NCI-H1930 (cell line): ENCODE data around the gene CATSPER1.
"Not testable (repeated sequence)": the region's sequence is repeated elsewhere in the genome, so short reads cannot be mapped to it uniquely, and the experiment has no call there.

ENCODE experiments used
- DNase-seq, 2 experiments: peaks; one replicate each; lab custom pipeline; 2025; lab: John Stamatoyannopoulos, UW

CATSPER1 gene

DNA sequence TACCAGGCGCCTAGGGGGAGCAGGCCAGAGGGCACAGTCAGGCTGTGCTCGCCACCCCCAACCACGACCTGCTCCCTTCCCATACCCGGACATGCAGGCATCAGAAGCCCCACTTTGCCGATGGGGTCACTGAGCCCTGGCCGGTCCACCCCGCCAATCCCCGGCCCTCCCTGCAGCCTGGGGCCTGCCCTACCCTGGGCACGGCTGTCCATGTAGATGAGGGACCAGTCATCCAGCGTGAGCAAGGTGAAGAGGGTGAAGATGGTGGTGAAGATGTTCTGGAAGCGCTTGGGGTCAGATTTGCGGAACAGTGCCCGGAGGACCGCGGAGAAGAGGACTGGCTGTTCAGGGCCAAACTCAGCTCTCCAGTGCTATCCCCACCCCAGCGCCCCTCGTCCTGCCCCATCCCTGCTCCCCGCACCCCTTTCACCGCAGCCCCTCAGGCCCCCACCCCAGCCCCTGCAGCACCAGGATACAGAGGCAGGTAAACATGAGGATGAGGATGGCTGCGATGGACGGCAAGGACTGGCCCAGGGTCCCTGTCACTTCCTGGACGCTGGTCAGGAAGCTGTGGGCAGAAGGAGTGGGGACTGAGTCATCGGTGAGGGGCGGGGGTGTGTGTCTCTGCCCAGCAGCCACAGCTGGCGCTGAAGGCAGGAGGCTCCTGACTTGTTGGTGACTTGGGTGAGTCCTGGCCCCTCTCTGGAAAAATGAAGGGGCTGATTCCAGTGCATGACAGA, 5.5 kb downstream of the CATSPER1 start:
- DNase-seq: no peak

DNA sequence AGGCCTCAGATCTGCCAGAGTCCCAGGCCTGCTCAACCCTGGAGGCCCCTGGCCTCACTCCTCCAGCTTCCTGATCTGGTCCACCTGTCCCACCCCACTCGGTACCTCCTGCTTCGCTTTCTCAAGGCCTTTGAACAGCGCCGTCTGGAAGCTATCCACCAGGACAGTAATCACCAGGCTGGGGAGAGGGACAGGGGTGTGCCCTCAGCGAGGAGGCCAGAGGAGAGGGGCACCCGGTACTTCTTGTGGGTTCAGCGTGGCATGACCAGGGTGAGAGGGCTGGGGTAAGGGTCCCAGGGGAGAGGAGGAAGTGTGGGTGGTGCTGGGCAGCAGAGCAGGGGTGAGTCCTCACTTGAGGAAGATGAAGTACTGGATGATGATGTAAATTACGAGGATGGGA, 6.1 kb downstream of the CATSPER1 start:
- no peak for DNase-seq

DNA sequence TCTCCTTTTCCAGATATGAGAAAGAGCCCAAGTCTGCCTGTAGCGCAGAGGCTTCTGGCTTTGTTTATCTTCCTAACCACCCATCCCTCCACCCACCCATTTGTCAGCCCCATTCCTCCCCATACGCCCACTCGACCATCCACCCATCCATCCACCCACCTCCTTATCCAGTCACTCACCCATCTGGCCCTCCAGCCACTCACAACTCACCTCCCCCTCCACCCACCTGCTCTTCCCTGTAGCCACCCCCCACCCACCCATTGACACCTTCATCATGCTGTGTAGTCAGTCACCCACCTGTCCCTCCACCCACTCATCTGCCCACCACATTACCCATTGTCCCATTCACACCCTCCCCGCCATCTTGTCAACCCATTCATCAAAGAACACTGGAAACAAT, 9.0 kb downstream of the CATSPER1 start:
- DNase-seq: no peak

DNA sequence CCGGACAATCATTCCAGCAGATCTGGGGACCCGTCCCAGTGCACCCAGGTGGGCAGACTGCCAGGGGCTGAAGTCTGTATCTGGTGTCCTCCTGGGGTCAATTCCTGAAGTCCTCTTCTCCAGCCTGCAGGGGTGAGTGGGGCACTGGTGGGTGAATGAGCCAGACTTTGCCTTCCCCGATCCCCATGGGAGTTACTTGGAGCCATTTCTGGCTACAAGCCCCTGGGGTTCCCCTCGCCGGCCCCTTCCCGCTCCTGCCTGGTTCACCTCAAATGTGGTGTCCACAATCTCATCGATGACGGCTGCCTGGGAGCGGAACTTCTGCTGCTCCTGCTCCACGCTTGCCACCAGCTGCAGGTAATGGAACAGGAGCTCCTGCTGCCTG, 9.5 kb downstream of the CATSPER1 start:
- no peak for DNase-seq

DNA sequence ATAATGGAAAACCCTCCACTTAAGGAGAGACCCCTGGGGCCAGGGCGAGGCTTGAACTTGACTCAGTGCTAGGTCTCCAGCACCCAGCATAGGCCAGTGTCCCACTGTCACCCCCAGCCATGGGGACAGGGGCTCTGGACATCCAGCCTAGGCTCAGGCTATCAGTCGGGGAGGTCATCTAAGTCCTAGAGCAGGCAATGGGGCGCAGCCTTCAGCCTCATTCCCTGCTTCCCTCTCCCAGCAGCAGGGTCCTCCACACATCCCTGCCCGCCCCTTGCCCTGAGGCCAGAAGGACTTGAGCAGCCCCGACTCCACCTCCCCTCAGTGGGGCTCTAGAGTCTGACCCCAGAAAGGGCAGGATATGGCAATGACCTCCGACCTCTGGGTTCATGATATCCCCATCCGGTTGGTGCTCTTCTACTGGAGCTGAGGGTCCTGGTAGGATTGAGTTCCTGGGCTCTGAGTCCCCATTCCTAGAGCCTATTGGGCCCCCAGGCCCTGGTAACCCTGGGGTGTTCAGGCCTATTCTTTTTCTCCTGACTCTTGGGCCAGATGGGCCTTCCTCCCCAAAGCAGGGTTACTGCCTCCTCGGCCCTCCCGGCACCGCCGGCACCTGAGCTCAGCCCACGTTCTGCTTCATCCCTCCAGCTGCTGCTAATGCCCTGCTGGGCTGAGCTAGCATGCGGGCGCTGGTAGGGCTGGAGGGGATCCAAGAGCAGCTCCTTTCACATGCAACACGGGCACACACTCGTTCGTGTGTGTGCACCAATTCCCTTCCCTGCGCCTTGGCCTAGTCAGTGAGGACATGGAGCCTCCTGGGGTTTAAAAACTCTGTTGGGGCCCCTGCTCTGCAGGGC, 10.1 kb downstream of the CATSPER1 start:
- DNase-seq: no peak

DNA sequence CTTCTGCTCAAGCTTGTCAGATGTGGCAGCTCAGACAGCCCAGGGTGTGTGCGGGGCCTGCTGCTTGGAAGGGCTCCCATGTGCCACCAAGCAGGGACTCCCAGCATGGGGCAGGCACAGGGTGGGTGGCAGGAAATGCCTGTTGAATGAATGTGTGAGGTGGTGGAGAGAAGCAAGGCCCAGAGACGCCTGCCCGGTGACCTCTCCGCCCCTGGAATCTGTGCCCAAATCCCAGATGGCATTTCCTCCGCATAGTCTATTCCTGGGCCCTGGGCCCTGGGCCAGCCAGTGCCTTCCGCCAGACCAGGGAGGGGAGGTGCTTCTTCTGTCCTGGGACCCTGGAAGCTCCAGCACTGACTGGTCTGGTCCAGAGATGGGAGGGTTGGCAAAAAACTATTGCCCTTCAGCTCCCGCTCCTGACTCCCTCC, 10.8 kb downstream of the CATSPER1 start:
- DNase-seq: no peak

DNA sequence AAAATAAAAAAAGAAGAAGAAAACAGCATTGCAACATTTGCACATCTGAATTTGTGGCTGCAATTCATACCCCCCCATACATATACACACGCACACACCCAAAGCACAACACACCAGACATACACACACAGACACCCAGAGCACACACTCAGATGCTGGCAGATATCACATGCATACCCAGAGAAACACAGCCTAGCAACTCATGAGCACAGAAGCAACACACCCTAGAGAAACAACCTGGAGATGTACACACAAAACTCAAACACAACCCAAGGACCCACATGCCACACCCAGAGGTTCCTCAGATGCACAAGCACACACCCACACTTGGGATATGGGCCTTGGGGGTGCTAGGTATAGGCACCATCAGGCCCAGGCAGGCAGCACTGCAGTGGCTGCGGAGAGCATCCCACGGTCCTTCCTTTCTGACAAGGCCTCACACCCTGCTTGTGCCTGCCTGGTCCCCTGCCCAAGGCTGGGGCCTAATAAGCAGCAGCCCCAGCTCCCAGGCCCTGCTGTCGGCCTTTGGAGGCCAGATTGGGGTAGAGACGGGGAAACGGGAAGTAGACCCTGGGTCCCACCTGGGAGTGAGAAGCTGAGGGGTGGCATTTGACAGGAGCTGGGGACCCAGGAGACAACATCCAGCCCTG, 11.3 kb downstream of the CATSPER1 start:
- DNase-seq: no peak

DNA sequence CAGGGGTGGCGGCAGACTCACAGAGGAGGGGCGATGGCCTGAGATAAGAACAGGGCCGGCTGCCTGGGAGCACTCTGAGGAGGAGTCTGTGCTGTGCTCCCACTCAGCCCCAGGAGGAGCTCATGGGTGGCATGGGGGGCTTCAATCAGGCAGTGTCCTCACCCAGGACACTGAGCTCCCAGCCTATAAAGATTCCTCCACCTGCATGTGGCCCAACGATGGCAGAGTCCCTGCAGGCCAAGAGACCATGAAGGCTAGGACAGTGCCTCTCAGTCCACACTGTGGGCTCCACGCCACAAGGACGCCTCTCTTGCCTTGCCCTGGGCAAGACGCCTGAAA, 12.5 kb downstream of the CATSPER1 start:
- DNase-seq: no peak

DNA sequence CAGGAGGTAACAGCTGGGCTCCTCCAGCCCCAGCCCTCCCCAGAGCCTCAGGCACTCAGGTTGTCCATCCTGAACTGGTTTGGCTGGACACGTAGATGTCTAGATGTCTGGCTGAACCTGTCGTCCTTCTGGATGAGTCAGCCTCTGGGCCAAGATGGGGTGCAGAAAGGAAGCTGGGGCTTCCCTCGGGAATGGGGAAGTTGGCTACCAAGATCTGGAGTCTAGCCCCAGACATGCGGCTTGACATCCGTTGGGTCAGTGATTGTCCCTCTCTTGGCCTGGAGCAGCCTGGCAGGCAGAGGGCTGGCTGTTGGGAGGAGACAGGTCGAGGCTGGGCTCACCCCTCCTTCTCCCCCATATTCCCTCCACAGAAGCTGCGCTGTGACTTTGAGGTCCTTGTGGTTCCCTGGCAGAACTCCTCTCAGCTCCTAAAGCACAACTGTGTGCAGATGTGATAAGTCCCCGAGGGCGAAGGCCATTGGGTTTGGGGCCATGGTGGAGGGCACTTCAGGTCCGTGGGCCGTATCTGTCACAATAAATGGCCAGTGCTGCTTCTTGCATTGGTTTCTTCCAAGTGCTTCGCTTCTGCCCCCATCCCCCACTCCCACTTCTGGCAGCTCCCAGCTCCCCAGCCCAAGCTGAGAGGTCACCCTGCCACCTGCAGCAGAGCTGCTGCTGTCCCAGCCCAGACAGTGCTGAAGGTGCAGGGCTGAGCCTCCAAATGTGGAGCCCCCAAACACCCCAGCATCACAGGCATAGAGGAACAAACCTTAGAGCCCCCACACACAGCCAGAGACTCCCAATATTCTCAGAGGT, 13.1 kb downstream of the CATSPER1 start:
- DNase-seq: no peak

DNA sequence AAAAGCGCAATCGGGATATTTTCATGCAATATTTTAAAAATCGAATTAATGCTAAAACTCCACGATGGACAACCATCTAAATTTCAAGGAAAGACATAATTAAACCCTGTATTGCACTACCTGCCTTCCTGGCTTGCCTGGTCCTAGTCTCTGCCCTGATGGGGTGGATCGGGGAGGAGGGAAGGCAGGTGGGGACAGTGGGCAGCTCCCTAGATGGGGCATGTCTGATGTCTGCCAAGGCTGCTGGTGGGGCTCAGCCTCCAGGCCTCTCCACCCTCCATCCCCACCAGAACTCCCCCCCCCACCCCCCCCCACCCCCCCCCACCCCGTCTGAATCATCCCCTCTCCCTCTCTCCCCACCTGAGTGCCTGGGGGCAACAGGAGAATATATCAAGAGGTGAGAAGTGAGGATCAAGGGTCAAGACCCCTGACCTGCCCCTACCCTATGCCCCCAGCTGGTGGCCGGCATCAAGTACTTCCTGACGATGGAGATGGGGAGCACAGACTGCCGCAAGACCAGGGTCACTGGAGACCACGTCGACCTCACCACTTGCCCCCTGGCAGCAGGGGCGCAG, 13.8 kb downstream of the CATSPER1 start:
- DNase-seq: no peak

DNA sequence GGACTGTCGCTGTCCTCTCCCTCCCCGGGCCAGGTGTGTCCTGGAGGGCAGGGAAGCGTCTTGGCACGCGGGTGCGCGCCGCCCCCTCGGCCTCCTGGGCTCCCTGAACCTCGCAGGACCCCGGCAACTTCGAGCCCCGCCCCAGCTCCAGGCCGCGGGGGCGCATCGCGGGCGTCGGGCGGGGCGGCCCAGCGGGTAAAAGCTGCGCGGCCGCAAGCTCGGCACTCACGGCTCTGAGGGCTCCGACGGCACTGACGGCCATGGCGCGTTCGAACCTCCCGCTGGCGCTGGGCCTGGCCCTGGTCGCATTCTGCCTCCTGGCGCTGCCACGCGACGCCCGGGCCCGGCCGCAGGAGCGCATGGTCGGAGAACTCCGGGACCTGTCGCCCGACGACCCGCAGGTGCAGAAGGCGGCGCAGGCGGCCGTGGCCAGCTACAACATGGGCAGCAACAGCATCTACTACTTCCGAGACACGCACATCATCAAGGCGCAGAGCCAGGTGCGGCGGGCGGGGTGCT, 14.4 kb downstream of the CATSPER1 start, which contains the start of gene CST6:
Gene CST6 (plus strand): TSS at position 224 of the 519 bp plus-strand sequence. CDS start 37 bp downstream, at position 261.
- no peak for DNase-seq

DNA sequence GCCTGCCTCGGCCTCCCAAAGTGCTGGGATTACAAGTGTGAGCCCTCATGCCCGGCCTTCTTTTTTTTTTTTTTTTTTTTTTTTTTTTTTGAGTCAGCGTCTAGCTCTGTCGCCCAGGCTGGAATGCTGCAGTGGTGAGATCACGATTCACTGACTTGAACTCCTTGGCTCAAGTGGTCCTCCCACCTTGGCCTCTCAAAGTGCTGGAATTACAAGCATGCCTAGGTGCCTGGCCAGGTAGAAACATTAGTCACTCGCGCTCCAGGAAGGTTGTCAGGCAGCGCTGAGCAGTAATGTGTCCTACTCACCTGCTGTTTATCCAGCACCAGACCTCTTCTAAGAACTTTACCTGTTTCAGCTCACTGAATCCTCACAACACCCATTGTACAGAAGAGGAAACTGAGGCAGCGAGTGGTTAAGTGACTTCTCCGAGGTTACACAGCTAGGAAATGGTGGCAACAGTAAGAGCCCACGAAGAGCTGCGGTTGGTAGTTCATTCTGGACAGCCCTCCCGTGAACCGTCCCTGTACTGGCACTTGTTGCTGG, 15.0 kb downstream of the CATSPER1 start:
- no peak for DNase-seq

DNA sequence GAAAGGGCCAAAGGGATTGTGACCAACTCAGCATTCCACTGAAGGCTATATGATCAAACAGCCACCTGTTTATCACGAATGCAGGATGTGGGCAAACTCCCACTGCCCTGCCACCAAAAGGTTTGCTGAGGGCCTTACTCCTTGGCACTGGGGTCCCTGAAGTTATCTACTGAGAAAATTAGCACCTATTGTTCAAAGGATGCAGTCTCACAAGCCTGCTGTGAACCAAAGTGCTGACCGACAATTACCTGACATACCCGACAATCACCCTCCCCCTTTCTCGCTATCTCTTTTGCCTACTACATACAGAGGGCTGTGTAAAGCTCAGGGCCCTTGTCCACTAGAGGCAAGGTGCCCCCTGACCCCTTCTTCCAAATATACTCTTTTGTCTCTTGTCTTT, 16.2 kb downstream of the CATSPER1 start:
- not testable (repeated sequence) for DNase-seq

DNA sequence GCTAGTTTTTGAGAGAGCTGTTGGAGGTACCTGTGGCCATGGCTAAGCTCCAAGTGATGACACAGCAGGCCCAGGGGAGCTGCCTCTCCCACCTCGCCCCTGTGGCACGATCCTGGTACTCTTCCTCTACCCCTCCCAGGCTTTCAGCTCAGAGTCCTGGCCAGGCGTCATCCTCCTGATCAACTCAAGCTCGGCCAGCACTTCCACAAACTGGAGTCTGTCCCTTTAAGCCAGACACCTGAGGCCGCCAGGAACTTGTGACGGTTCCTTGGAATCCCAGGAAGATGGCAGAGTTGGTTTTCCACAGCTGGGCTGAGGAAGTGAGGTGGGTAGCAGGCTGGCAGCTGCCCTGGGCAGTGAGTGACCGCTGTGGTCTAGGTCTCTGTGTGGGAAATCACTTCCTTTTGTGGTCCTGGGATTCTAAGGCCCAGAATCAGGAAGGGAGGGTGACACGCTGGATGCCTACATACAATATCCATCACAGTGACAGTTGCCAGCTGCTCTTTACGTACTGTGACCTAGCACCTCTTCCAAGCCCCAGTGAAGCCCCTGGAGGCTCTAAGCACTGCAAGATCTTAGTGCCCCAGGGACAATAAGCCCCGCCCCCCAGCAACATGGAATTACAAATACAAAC, 17.7 kb downstream of the CATSPER1 start:
- DNase-seq: no peak

DNA sequence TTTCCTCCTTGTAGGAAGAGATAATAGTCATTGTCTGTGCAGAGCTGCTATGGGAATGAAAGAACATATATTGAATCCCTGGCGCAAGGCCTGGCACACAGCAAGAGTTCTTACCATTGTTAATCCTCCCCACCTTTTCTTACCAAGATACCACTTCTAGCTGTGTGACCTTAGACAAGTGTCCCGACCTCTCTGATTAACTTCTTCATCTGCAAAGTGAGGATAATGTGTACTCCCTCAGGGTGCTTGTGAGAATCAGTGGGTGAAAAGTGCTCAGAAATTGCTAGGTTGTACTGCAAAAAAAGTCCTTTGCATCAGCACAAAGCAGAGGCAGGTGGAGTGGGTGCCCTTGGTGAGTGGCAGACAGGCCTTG, 18.2 kb downstream of the CATSPER1 start:
- no peak for DNase-seq

DNA sequence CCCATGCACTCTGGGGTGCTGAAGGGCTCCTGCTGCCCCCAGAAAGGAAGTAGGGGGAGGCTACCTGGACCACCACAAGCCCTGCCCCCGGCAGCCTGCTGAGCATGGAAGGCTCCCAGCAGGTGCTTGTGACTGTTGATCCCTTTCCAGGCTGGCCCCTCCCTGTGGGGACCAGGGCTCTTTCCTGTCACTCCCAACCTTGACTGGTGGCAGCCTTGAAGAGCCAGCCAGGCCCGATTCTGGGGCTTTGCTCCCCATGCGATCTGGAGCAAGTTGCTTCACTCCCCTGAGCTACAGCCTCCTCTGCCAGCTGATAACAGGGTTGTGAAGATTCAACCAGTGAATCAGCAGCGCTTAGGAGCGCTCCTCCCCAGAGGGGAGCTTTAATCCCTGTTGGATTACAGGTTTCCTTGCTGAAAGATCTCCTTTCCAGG, 19.1 kb downstream of the CATSPER1 start:
- no peak for DNase-seq

DNA sequence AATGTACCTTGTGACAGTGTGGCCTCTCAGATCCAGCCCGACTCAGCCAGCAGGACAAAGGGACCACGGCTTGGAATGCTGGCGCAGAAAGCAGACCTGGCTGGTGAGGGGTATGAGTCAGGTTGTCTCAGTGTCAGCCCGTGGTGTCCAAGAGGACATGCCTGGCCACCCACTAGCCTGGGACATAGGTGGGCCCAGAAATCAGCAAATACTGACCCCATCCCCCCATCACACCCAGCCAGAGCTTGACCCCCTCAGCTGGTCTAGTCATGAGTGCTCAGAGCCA, 19.4 kb downstream of the CATSPER1 start:
- DNase-seq: no peak

DNA sequence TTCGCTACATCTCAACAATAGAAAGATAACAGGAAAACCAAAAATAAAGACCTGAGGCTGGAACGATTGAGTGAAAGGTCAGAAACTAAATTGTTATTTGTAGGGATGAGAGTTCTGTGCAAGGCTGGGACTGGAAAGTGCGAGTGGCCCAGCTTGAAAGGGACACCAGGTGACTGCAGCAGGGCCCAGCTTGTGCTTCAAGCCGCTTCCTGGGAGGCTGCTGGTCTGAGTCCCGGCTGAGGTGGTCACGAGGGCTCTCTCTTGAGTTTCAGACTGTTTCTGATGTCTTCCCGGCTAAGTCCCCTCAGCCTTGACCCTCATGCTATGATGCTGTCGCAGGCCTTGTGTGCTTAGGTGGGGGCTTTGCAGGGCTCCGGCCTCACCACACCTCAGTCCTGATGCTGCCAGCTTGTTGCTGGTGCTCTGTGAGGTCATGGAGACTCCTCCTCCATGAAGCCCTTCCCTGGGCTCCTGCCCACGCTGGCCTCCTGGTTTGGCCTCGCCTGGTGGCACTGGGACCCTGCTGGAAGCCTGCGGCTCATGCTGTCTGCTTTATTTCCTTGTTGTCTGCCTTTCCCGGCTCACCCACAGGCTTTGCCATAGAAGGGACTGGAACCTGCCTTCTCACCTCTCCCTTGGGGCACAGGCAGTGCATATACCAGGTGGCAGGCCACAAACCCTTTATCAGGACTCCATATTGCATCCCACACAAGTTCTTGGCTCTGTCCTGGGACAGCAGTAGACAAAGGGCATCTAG, 20.0 kb downstream of the CATSPER1 start:
- DNase-seq: no peak

DNA sequence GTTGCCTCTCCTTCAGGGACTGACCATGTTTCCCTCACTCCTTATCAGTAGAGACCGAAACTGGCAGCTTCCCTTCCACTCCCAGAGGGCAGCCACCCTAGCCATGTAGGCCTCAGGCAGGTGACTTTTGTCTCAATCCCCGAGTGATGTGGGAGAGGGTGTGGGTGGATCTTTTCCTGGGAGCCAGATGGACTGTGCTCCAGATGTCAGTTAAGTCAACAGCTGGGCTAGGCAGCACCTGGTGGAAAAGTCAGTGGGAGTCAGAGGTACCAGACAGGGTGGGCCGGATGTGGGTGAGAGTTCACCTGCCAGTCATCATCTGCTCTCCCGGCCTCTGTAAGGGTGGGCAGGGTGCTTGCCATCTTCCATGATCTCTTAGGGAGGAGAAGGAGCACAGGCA, 22.1 kb downstream of the CATSPER1 start:
- DNase-seq: no peak

DNA sequence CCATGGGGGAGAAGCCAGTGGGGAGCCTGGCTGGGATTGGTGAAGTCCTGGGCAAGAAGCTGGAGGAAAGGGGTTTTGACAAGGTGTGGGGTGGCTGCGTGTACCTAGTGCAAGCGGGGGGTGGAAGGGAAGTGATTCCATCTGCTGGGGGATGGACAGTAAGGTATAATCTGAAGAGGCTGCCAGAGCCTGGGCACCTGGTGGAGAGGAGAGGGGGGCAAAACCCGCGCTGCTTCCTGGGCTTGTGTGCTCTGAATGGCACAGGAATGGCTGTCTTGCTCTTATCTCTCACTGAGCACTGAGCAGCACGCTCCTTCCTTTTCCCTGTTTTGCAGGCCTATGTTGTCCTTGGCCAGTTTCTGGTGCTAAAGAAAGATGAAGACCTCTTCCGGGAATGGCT, 23.0 kb downstream of the CATSPER1 start:
- DNase-seq: no peak
